RPMI7951 (cell line): ENCODE measurements around the gene CRACDL. TPM values are rescaled to one million over a fixed set of nuclear protein-coding genes. Genes with fewer than 3 reads are reported as not detected.
A peak's percentile ranks its signal among the peaks of the same experiment; 100 is the strongest.

Experiments used
- DNase-seq: peaks from one replicate; pipeline ENCODE4 v3.0.0-alpha.2; 2012; ENCODE audit warnings: low read depth
- total RNA-seq: library from RNA; depleted of rRNA; stranded (reverse); fragments of >200 nt; shearing (Covaris generic); gene quantifications from 2 replicates; pipeline ENCODE4 v1.2.3, GENCODE V29; 2014; rRNA removed

The CRACDL gene
- total RNA-seq: not detected in 2 replicates

DNA sequence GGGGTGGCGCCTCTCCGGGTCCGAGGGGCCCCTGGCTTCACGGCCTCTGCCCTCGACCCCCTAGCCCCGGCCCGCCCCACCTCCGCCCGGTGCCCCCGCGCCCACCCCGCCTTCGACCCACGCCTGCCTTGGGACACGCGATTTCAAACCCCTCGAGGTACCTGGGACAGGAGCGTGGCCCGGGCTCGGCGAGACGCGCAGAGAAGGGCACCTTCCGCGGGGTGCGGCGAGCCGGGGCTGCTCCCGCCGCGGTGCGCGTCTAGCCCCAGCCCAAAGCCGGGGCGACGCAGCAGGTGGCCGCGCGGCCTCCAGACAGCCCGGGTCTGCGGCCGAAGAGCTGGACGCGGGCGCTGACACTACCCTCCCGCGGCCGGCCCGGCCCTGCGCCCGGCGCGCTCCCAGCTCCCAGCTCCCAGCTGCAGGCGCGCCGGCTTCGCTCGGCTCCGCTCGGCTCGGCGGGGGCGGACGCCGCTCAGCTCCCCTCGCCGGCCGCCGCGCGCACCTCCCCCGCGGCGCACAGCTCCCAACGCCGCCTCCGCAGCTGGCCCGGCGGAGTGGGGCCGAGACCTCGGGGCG lies at the start of gene CRACDL:
CRACDL (minus strand) TSS at position 449 of the 576 bp plus-strand sequence. CDS start 89,425 bp downstream, outside the sequence.
- DNase-seq: no peak

GRCh38 chr2:98975611-98976010 lies 39.6 kb upstream of the CRACDL start:
- no peak for DNase-seq

- DNase-seq: no peak
Observed at GRCh38 chr2:98972582-98973167, 36.6 kb upstream of the CRACDL start.

GRCh38 chr2:98959810-98960507 lies 23.9 kb upstream of the CRACDL start:
- peak; percentile 11 for DNase-seq

- DNase-seq: no peak
Observed at GRCh38 chr2:98952966-98953365, 16.9 kb upstream of the CRACDL start.

DNA sequence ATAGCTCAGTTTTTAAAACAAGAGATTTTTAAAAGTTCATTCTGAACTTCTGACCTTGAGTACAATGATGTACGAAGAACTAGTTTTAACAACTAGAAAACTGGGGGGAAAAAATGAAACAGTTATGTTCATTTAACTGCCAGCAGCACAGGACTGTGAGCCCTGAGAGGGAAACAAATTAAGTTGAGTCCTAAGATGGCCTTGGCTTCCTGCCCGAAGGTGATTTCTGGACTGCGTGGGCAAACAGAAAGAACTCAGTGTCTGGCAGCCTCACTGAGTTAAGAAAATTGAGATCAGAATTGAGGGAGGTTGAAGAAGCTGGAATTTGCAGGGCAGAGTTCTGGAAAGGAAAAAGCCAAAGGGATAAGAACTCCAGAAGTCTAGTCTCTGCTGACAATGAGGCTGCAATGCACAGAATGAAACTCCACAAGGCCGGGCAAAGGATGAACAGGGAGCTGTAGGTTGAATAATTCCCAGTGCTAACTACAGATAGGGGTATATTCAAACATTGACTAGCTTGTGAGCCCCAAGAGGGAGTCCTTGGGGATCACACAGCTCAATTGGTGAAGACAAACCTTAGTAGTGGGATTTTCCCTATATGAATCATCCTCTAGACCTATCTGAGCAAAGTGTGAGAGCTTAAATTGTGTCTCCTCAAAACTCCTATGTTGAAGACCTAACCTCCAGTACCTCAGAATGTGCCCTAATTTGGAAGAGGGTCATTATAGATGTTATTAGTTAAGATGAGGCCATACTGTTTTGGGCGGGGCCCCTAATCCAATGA lies 13.1 kb upstream of the CRACDL start:
- DNase-seq: no peak

DNA sequence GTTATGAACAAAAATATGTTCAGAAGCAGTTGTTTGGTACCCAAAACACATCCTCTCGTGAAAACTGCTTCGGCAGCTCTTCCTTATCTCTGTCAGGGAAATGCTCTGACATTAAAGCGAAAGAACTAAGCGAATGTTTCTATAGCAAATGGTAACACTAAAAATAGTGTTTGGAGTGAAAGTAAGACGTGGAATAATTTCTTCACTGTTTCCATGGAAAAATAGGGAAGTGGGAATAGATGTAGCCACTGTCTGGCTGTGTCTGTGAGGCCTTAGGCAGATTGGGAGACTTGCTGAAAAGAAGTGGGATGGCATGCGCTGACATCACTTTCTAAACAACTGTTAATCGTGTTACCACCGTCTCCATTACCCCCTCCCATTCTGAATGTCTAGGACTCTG lies 11.5 kb upstream of the CRACDL start:
- no peak for DNase-seq

- no peak for DNase-seq
Observed at GRCh38 chr2:98946855-98947254, 10.8 kb upstream of the CRACDL start.

DNA sequence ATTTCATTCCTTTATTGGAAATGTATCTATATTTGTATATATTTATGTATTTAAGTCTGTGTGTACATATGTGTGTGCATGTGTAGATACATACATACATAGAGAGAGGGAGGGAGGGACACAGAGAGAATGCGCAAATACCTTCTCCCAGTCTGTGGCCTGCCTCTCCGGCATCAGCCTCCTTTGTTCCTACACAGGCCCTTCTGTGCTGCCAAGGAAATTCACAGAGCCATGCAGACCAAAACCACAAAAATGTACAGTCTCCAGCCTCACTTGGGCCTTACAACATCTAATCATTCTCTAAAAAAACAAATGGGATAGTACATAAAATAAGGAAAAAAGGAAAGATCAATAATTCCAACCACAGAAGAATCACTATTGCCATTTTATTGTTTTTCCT lies 8.8 kb upstream of the CRACDL start:
- no peak for DNase-seq

GRCh38 chr2:98940102-98940501 lies 4.1 kb upstream of the CRACDL start:
- DNase-seq: no peak

DNA sequence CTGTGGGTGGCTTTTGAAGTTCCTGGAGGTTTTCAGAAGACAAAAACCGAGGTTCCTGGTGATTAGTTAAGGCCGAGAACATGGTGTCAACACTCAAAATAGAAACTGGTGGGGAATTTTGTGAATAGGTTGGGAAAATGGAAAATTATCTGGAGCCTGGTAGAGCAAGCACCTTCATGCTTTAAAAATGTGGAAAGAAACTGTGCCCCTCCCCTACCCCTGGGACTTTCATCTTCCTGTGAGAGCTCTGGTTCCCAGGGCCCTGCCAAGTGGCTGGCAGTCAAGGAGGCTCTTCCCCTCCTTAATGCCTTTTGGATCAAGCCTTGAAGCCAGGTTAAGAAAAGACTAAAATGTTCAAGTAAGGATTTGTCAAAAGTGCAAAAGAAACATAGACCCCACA lies 1.9 kb upstream of the CRACDL start:
- no peak for DNase-seq

DNA sequence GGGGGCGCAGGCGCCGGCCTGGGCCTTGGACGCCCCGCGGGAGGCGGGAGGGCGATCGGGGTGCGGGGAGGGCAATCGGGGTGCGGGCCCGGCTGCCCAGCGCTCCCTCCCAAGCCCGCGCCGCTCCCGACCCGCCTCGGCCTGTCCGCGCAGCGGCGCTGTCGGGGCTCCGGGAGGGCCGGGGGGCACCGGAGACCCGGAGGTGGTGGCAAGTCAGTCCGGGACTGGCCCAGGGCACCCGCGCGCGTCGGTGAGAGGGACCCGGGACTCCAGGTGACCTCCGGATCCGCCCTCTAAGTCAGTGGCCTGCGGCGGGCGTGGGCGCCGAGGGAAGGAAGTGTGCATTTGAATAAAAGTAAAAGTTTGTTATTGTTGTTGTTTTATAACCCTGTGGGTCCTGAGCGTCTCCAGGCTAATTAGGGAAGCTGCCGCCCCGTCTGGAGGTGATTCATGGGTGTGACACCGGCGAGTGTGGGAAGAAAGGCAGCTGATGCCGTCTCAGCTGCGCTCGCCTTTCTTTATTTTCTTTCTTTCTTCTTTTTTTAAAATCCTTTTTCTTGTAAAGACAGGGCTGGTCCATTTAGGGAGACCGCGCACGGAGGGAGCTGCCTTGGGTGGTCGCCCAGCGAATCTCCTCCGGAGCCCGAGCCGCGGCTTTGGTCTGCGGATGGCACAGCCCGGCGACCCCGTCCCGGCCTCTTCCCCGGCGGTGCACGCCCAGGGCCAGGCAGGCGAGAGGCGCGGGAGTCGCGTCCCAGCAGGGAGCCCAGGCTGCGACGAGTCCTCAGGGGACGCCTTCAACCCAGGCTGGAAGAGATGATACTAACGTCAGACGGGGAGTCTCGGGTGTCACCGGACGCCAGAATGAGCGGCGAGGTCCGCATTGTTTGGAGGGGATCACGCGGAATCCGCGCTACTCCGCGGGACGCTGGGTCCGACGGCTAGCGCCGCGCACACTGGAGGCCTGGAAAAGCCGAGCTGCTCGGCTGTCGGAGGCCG lies 627 bp upstream of the CRACDL start:
- DNase-seq: no peak

- DNase-seq: no peak
Observed at GRCh38 chr2:98935111-98935770, 784 bp downstream of the CRACDL start.

DNA sequence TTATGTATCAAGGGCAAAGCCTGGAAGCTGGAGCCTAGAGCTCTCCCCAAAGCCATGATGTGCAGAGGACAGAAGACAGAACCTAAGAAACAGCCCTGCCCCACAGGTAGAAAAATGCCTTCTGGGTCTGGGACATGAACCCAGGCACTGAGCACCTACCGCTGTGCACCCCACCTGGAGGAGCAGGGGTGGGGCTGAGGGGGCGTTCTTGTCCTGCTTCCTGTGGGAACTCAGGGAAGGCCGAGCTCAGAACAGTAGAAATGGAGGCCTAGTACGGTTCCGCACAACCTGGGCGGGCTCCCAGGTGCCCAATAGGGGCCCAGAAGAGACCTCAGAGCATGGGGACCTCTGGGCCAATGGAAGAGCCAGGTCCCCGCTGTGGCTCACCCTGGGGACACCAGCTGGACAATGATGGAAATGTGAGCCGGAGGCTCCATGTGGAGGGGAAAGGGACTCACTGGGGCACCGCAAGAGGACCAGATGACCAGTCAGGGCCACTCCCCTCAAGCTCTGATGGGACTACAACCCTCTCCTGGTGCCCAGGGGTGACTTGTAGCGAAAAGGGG lies 3.2 kb downstream of the CRACDL start:
- no peak for DNase-seq

DNA sequence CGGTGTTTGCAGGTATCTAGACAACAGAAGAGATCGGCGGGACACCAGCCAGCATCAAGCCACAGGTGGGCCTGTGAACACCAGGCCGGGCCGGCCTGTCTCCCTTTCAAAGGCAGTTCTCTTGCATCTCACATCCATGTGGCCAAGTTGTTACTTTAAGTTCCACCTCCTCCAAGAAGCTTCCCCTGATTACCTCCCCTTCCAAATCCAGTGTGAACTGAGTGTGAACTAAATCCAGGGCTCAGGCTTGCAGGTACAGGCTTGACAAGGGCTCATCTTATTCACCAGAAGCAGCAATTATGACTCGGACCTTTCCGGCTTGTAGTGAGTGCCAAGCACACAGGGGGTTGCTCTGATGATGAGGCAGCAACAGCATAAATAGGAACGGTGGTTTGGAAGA lies 3.9 kb downstream of the CRACDL start:
- no peak for DNase-seq

DNA sequence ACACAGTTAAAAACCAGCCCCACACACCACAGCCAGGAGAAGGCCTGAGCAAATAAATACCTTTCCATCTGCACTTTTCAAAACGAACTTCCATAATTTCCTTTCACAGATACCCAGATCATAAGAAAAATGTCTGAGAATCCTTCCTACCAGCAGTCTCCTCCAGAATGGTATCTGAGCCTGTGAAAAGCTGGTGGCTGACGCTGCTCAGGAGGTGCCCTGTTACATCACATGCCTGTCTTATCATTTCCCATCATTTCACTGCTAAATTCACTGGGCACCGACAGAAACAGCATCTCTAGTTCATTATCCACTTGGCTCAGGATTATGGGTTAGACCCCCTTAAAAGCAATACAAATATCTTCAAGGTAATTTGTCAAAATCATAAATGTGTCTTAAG lies 4.4 kb downstream of the CRACDL start:
- DNase-seq: no peak

DNA sequence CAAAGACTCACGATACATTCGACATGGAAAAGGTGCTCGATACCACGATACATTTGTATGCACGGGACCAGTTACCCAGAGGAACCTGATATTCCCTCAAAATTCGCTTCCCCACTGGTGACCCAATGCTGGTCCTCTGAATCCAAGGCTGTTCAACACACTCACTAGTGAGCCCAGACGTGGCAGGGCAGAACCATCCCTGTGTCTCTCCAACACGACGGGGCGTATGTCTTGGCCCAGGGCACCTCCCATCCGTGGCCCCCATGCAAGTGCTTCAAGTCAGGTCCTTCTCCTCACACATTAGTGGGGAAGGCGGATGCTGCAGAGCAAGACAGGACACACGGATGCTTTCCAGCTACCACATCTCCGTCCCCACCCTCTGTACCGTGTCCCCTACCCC lies 6.1 kb downstream of the CRACDL start:
- no peak for DNase-seq

- DNase-seq: no peak
Observed at GRCh38 chr2:98928242-98928641, 7.8 kb downstream of the CRACDL start.

- no peak for DNase-seq
Observed at GRCh38 chr2:98927027-98927426, 9.0 kb downstream of the CRACDL start.

DNA sequence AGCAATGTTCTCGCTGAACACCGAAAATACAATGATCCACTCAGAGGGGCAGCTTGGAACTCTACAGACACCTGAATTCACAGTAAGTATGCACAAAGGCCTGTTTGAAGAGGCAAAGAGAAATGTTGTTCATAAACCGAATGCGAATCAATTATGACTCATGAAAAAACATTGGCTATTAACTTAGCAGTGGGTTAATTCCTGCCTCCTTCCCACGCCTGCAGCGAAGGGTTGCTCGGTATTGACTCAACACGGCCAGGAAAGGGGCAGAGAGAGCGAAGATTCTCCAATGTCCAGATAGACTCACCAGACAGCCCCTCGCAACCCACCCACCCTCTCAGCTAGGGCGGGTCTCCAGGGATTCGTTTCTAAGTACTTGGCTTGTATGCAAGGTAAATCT lies 9.4 kb downstream of the CRACDL start:
- no peak for DNase-seq
